Fibroblast of the aortic adventitia (primary cell): ENCODE results near the gene MRRF. TPM values are rescaled to one million over a fixed set of nuclear protein-coding genes. Genes with fewer than 3 reads are reported as not detected.

Experiments
- DNase-seq: peaks from one replicate; pipeline ENCODE4 v3.0.0-alpha.2; 2010; ENCODE audit warnings: low read depth
- H3K4me3 ChIP-seq: 2 replicates; pipeline ENCODE4 v1.5.1; 2011; ENCODE audit warnings: low read depth, mild to moderate bottlenecking, control low read depth, low read length, moderate library complexity
- CTCF ChIP-seq: IDR thresholded peaks from 2 replicates; pipeline ENCODE4 v1.5.1; 2011; ENCODE audit warnings: mild to moderate bottlenecking, low read length, control low read depth, inconsistent platforms; ENCODE audit not compliant: insufficient read depth
- total RNA-seq: library from RNA; depleted of rRNA; stranded (reverse); fragments of >200 nt; gene quantifications from 2 replicates; pipeline ENCODE4 v1.2.3, GENCODE V29; 2012; ENCODE audit warnings: low replicate concordance

MRRF gene, protein sequence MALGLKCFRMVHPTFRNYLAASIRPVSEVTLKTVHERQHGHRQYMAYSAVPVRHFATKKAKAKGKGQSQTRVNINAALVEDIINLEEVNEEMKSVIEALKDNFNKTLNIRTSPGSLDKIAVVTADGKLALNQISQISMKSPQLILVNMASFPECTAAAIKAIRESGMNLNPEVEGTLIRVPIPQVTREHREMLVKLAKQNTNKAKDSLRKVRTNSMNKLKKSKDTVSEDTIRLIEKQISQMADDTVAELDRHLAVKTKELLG
- 40.0 and 43.2 TPM in 2 replicates for total RNA-seq

DNA sequence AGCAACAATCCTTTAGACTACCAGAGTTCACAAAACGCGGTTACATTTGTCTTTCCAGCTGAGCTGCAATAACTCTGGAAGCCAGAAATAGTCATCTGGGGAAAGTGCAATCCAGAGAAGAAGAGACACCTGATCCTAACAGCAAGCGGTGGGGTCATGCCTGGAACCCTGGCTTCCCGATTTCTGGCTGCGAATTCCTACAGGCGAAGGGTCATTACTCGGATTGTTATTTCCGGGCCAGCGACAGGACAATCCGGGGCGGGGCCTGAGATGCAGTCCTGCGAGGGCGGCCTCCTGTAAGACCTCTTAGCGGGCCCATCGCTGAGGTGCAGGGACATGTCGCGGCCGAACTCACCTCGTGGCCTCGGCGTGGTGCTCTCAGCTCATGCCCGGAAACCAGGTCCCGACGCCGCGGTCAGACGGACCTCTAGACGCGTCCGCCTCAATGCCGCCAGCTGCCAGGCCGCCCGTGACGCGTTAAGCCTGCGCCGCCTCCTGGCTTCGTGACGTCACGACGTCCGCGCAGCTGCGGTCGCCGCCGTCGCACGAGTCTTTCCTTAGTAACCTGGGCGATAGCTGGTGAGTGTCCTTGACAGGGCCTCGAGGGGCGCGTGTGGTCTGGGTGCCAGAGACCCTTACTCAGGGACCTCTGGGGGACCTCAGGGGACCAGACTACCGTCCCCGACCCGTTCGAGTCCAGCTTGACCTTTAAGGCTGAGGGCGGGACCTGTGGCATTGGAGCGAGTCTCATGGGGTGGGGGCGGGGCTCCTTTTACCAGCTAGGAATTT is at the start of gene MRRF, which contains the start of gene RBM18:
Gene MRRF (plus strand): TSS at position 523 of the 789 bp plus-strand sequence. CDS start 6,010 bp downstream, outside the sequence.
Gene RBM18 (minus strand): TSS at position 481 of the 789 bp plus-strand sequence. CDS start 3,348 bp downstream, outside the sequence.
- DNase-seq, result peak; percentile 89
- peak within 1 kb of the TSS; percentile 81 for H3K4me3 ChIP-seq
- TF ChIP-seq CTCF, result no peak

DNA sequence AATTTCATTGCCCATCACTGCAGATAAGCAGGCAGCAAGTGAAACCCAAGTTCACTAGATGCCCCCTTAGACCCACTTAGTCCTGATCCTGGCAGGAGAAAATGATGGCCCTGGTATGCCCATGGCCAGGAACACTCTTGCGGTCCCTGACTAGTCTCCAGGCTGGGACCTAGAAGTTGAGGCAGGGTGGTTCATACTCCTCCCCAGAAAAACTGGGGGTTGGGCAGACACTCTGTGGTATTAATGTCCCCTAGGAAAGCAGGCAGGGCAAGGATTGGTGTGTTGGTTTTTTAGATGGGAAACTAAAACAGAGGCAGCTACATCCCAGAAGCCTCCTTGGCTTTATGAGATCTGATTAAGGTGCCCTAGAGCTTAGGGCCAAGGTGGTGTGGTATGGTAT is 49.0 kb upstream of the MRRF start:
- TF ChIP-seq CTCF, result no peak
- no peak for DNase-seq
- no peak overlapping the region for H3K4me3 ChIP-seq

DNA sequence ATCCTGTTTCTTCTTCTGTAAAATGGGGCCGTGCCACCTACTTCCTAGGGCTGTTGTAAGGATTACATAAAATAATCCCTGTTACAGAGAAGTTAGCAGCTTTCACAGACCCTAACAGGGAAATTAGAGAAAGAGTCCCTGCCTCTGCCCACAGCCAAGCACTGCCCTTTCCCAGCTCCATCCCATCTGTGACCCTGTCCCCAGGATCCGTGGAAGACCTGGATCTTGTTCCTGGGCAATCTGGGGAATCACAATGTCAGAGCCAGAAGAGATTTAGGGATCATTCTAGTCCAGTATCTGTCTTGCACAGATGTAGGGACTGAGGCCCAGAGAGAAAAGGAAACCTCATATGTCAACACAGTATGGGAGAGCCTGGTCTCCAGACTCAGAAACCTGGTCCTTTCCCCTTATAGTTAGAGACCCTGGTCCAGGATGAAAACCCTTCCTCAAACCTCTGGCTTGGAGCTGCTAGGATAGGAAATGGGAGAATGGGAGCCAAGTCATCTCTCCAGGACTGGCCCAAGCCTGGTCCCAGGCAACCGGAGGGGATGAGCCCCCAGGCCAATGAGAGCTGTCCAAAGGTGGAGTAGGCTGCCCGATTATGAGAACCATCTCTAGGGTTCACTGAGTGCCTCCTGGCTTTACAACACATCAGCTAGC is 48.4 kb upstream of the MRRF start:
- no peak overlapping the region for H3K4me3 ChIP-seq
- DNase-seq, result no peak
- TF ChIP-seq CTCF, result no peak

DNA sequence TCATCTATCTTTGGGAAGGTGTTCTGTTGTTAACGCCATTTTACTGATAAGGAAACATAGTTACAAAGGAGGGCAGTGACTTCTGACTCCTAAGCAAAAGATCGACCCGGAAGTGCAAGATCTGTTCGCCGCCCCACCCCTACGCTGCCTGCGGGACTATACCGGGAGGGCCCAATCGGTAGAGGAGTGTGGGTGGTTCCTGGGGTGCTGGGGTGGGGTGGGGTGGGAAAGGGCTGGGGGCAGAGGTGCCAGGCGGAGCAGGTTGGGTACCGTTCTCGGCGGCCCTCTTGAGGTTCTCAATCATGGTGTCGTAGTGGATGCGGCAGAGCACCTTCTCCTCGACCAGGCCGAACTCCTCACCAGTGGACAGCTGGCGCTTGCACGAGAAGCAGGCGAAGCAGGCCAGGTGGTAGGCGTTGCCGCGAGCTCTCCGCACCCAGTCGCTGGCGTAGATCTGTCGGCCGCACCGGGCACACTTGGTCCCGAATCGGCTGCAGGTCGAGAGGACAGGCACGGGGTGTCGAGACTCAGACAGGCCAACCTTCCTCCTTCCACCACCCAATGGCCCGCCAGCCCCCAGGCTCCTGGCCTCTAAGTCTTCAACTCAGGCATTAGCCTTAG is 47.8 kb upstream of the MRRF start:
- no peak for DNase-seq
- no peak for TF ChIP-seq CTCF
- no peak overlapping the region for H3K4me3 ChIP-seq

DNA sequence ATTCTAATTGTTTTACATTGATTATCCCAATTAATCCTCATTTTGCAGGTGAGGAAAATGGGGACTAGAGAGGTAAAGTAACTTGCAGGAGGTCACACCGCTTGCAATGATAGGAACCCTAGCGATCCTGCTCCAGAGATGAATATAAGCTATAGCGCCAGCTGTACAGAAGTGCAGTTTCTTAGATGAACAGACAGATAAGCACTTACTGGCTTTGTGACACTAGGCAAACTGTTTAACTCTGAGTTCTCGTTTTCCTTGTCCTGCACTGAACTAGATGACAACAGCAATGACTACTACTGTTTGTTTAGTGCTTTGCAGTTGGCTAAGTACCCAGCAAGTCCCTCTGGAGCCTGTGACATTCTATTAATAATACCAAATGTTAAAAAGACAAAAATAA is 47.0 kb upstream of the MRRF start:
- no peak for TF ChIP-seq CTCF
- DNase-seq, result no peak
- H3K4me3 ChIP-seq, result no peak overlapping the region

- H3K4me3 ChIP-seq, result no peak overlapping the region
- TF ChIP-seq CTCF, result no peak
- no peak for DNase-seq
These were observed 46.4 kb upstream of the MRRF start for GRCh38 chr9:122218071-122218934.
